K562 (cell line): ENCODE results near the gene MIDN. TPM values are rescaled to one million over a fixed set of nuclear protein-coding genes. Genes with fewer than 3 reads are reported as not detected.

Experiments used
- ATAC-seq: fragments of 200-7000 bp; cut with Tn5 transposase; 3 replicates; pipeline ENCODE4 v1.9.1; 2020; ENCODE audit warnings: moderate library complexity
- BruUV-seq: library from RNA; stranded (reverse); fragments of 400-500 nt; replicated peaks from 2 replicates; lab custom pipeline; 2021; lab: Mats Ljungman, UMichigan
- CTCF ChIA-PET: fragments of 300-600 bp; formaldehyde crosslinking; extraction: SDS; loops from one replicate; lab custom pipeline; 2021; ENCODE audit warnings: low intra/inter-chr PET ratio; lab: Yijun Ruan, JAX
- POLR2A ChIA-PET: fragments of 300-600, 350-650 bp; sonication (Branson Sonifier 250); formaldehyde crosslinking; extraction: SDS; loops from one replicate; lab custom pipeline; 2021; ENCODE audit warnings: antibody characterized with exemption, inconsistent platforms; lab: Yijun Ruan, JAX
- DNase-seq, 4 experiments: peaks; one replicate each; pipeline versions ENCODE4 v3.0.0 to v3.0.0-alpha.2; 2011 to 2018; ENCODE audit warnings: low spot score in 3 of 4, mixed read lengths in 3 of 4; ENCODE audit errors: extremely low read depth in 1 of 4
- FAIRE-seq: peaks from 2 replicates; lab custom pipeline; 2011; peaks lifted over from hg19 to GRCh38; lab: Jason Lieb, UNC
- H2AFZ ChIP-seq: 2 replicates; pipeline ENCODE4 v1.6.0; 2011; ENCODE audit warnings: low read depth, low read length, control low read depth, inconsistent platforms
- H3K27ac ChIP-seq: fragments of 200-600 bp; 3 replicates; pipeline ENCODE4 v1.8.0; 2011; ENCODE audit warnings: low read depth, mild to moderate bottlenecking, control low read depth, inconsistent platforms, low read length, moderate library complexity, mixed read lengths; ENCODE audit errors: extremely low read depth
- H3K27me3 ChIP-seq, 2 experiments: fragments of 300-600 bp in 1 of 2; 2 replicates in 1 of 2; 3 replicates in 1 of 2; pipeline versions ENCODE4 v1.6.0 to v1.8.0; 2011; ENCODE audit warnings: inconsistent platforms in 2 of 2, low read length in 2 of 2, mild to moderate bottlenecking in 1 of 2, mixed read lengths in 1 of 2, moderate library complexity in 1 of 2; ENCODE audit not compliant: control insufficient read depth in 2 of 2, insufficient read depth in 2 of 2
- H3K36me3 ChIP-seq: fragments of 300-600 bp; 3 replicates; pipeline ENCODE4 v1.8.0; 2011; ENCODE audit warnings: mild to moderate bottlenecking, low read length, inconsistent platforms; ENCODE audit not compliant: control insufficient read depth, insufficient read depth
- H3K4me1 ChIP-seq, 2 experiments: fragments of 200-600 bp in 1 of 2; replicated peaks in 1 of 2; 2 replicates in 1 of 2; 3 replicates in 1 of 2; pipeline versions ENCODE4 v1.5.1 to v1.8.0; 2011; ENCODE audit warnings: inconsistent platforms in 2 of 2, low read length in 2 of 2, mild to moderate bottlenecking in 1 of 2, mixed read lengths in 1 of 2, moderate library complexity in 1 of 2; ENCODE audit not compliant: control insufficient read depth in 2 of 2, insufficient read depth in 2 of 2
- H3K4me2 ChIP-seq: 2 replicates; pipeline ENCODE4 v1.6.1; 2011; ENCODE audit warnings: low read length, control low read depth, inconsistent platforms, mixed read lengths; ENCODE audit not compliant: insufficient read depth
- H3K4me3 ChIP-seq: fragments of 200-600 bp; sonication (generic), shearing (Covaris generic); 2 replicates; pipeline ENCODE4 v1.5.1; 2016; ENCODE audit warnings: control low read depth, inconsistent platforms
- H3K79me2 ChIP-seq: fragments of 200-600 bp; 3 replicates; pipeline ENCODE4 v1.8.0; 2011; ENCODE audit warnings: low read length, inconsistent platforms; ENCODE audit not compliant: control insufficient read depth, insufficient read depth
- H3K9ac ChIP-seq, 2 experiments: 2 replicates each; pipeline versions ENCODE4 v1.6.0 to v1.6.1; 2011; ENCODE audit warnings: low read depth in 2 of 2, low read length in 2 of 2, control low read depth in 1 of 2, inconsistent platforms in 1 of 2, mild to moderate bottlenecking in 1 of 2, mixed read lengths in 1 of 2; ENCODE audit not compliant: insufficient read depth in 1 of 2
- H3K9me1 ChIP-seq: one replicate; pipeline ENCODE4 v1.6.0; 2011; ENCODE audit warnings: inconsistent platforms, mild to moderate bottlenecking, low read length, moderate library complexity; ENCODE audit not compliant: control insufficient read depth, insufficient read depth
- H3K9me3 ChIP-seq: replicated peaks from 2 replicates; pipeline ENCODE4 v1.5.1; 2011; ENCODE audit warnings: low read depth, low read length, inconsistent platforms; ENCODE audit not compliant: control insufficient read depth, insufficient read depth
- H4K20me1 ChIP-seq: replicated peaks from 2 replicates; pipeline ENCODE4 v1.6.1; 2011; ENCODE audit warnings: low read length, inconsistent platforms, mixed read lengths; ENCODE audit not compliant: control insufficient read depth, insufficient read depth
- BACH1 ChIP-seq: fragments of 200-800 bp; sonication (Bioruptor generic); IDR thresholded peaks from 2 replicates; pipeline ENCODE4 v1.6.1; 2016; ENCODE audit warnings: missing genetic modification characterization, missing compliant biosample characterization
- BHLHE40 ChIP-seq: IDR thresholded peaks from 2 replicates; pipeline ENCODE4 v1.6.1; 2011; ENCODE audit warnings: low read length, improper control_type of control experiment
- CEBPZ ChIP-seq: fragments of 150-350 bp; IDR thresholded peaks from 2 replicates; pipeline ENCODE4 v1.6.1; 2014; ENCODE audit warnings: low read depth, mild to moderate bottlenecking, low read length, borderline replicate concordance
- HNRNPUL1 ChIP-seq: fragments of 200-400 bp; formaldehyde crosslinking; IDR thresholded peaks from 2 replicates; pipeline ENCODE4 v1.6.1; 2017; ENCODE audit warnings: low read length
- MTA1 ChIP-seq: fragments of 450-650 bp; IDR thresholded peaks from 2 replicates; pipeline ENCODE4 v1.6.1; 2017; ENCODE audit warnings: borderline replicate concordance
- NCOR1 ChIP-seq: fragments of 450-650 bp; IDR thresholded peaks from 2 replicates; pipeline ENCODE4 v1.6.1; 2016; ENCODE audit warnings: mild to moderate bottlenecking, moderate library complexity
- RFX5 ChIP-seq: IDR thresholded peaks from 2 replicates; pipeline ENCODE4 v1.6.1; 2011; ENCODE audit warnings: low read depth, mild to moderate bottlenecking, improper control_type of control experiment, low read length
- RFX7 ChIP-seq: fragments of 250-450 bp; sonication (Bioruptor Pico); IDR thresholded peaks from 2 replicates; pipeline ENCODE4 v1.5.1; 2021; ENCODE audit warnings: mild to moderate bottlenecking
- THRB ChIP-seq: fragments of 450-650 bp; formaldehyde crosslinking; conservative IDR thresholded peaks from 2 replicates; pipeline ENCODE4 v1.4.0; 2022; ENCODE audit warnings: mild to moderate bottlenecking, missing genetic modification characterization
- XRCC3 ChIP-seq: fragments of 450-650 bp; IDR thresholded peaks from 2 replicates; pipeline ENCODE4 v1.6.1; 2017; ENCODE audit warnings: mild to moderate bottlenecking, moderate library complexity
- ZBTB7A ChIP-seq: IDR thresholded peaks from 2 replicates; pipeline ENCODE4 v1.6.1; 2011; ENCODE audit warnings: low read depth, mild to moderate bottlenecking, low read length, moderate library complexity, borderline replicate concordance; ENCODE audit not compliant: control insufficient read depth
- ZFP91 ChIP-seq: sonication (generic); formaldehyde crosslinking; IDR thresholded peaks from 2 replicates; pipeline ENCODE4 v1.8.0; 2022; ENCODE audit warnings: mild to moderate bottlenecking, missing genetic modification reagents
- ZNF239 ChIP-seq: fragments of 250-450 bp; sonication (Bioruptor Pico); IDR thresholded peaks from 2 replicates; pipeline ENCODE4 v1.4.0; 2020; ENCODE audit warnings: mild to moderate bottlenecking
- WGBS: fragments of 100-300 bp; shearing (Covaris generic); methylation state at CpG from one replicate; pipeline ENCODE4 v1.1.6; 2016; ENCODE audit warnings: low coverage, mixed read lengths; ENCODE audit not compliant: insufficient coverage; ENCODE audit errors: missing lambda C conversion rate; 5-methylcytosine and 5-hydroxymethylcytosine counted together
- in situ Hi-C: fragments of 300-500 bp; cut with MboI; formaldehyde crosslinking; loops from 4 replicates; pipeline ENCODE4 v1.15.0; 2018; ENCODE audit warnings: inconsistent platforms, mixed read lengths
- intact Hi-C: fragments of 100-400 bp; cut with micrococcal nuclease; formaldehyde crosslinking; loops from 2 replicates; pipeline ENCODE4 v1.14.2; 2022
- polyA plus RNA-seq, 8 experiments: library from polyadenylated mRNA; depleted of rRNA in 4 of 8; stranded (reverse) in 5 of 8; unstranded in 3 of 8; fragments of >200 nt; fragmentation: Nextera tagmentation in 2 of 8; fragmentation: Illumina TruSeq in 1 of 8; extraction: Ambion mirVana in 2 of 8; extraction: Trizol in 1 of 8; gene quantifications; 2 replicates each; pipeline versions ENCODE4 v1.2.1 to v1.2.3, GENCODE V29; 2011 to 2014; ENCODE audit warnings: inconsistent platforms in 1 of 8, missing spikeins in 1 of 8
- total RNA-seq, 7 experiments: library from RNA; depleted of rRNA in 6 of 7; stranded (reverse); fragments of >200 nt in 6 of 7; fragmentation: Illumina TruSeq in 2 of 7; extraction: Trizol in 2 of 7; gene quantifications; 2 replicates each; pipeline versions ENCODE4 v1.2.1 to v1.2.3, GENCODE V29; 2011 to 2021; ENCODE audit warnings: low replicate concordance in 1 of 7
- TF ChIP-seq, protein P1 (sequence below): fragments of 450-650 bp; IDR thresholded peaks from 2 replicates; pipeline ENCODE4 v1.6.1; 2017; ENCODE audit warnings: antibody characterized with exemption

The MIDN gene
- total and polyA plus RNA-seq, 9 of the 15 experiments (the other 6 are each of a cell fraction or from before 2014, with no cell fraction given): 0.17 to 120 (median 10.1) TPM

GRCh38 chr19:1265615-1266128 is 17.3 kb downstream of the MIDN start:
- Histone ChIP-seq H4K20me1 (peaks cover 9% of the 10 kb centered on the region), H3K9ac (peak overlapping the region; percentile 36 to 87; a peak in 3 of 4 replicates), H3K27me3 (no peaks in the 10 kb centered on the region), H3K4me2 (peak overlapping the region; percentile 76), H3K79me2 (peaks cover 29% of the 10 kb centered on the region), H2AFZ (peak overlapping the region; percentile 80), H3K4me3 (peak overlapping the region; percentile 59), H3K4me1 (peaks cover 55 to 94% of the 10 kb centered on the region in 2 experiments), H3K9me3 (no peaks in the 10 kb centered on the region), H3K36me3 (peaks cover 10% of the 10 kb centered on the region; the same call in 2 of the 3 replicates), H3K9me1 (no peaks in the 10 kb centered on the region), H3K27ac (peak overlapping the region; percentile 58; the same call in 2 of the 3 replicates)
- POLR2A ChIA-PET: interaction anchor here (0.6 to 2.3 kb wide), 4 partner anchors 9 to 267 kb away, joined by 3 to 11 read pairs (median 7); no protein-coding TSS in a partner anchor
- FAIRE-seq: no peak
- no TSS peak for BruUV-seq
- WGBS: 10% methylated on average over 19 of the region's 28 CpGs
- ATAC-seq: no peak
- intact Hi-C loops: loop anchor here (1.0 kb wide), 2 partner anchors 16 to 21 kb away; no protein-coding TSS in a partner anchor
- DNase-seq: peak in 1 of 4 experiments; percentile 47
- in situ Hi-C loops: no loop called here
- CTCF ChIA-PET: interaction anchor here (1.3 to 3.3 kb wide), 2 partner anchors 13 to 22 kb away, joined by 5 to 51 read pairs; no protein-coding TSS in a partner anchor
- TF ChIP-seq RFX7 (CRISPR knock-in tag) (no peak), NCOR1 (0 out of 2 replicates have a peak, but pooled peaks have one; percentile 8), MTA1 (no peak), ZBTB7A (no peak), RFX5 (no peak), THRB (no peak), BHLHE40 (peak; percentile 64), HNRNPUL1 (no peak), ZNF239 (CRISPR knock-in tag) (no peak), CEBPZ (no peak), BACH1 (no peak), ZFP91 (CRISPR knock-in tag) (no peak), XRCC3 (no peak)
- TF ChIP-seq, protein P1, sequence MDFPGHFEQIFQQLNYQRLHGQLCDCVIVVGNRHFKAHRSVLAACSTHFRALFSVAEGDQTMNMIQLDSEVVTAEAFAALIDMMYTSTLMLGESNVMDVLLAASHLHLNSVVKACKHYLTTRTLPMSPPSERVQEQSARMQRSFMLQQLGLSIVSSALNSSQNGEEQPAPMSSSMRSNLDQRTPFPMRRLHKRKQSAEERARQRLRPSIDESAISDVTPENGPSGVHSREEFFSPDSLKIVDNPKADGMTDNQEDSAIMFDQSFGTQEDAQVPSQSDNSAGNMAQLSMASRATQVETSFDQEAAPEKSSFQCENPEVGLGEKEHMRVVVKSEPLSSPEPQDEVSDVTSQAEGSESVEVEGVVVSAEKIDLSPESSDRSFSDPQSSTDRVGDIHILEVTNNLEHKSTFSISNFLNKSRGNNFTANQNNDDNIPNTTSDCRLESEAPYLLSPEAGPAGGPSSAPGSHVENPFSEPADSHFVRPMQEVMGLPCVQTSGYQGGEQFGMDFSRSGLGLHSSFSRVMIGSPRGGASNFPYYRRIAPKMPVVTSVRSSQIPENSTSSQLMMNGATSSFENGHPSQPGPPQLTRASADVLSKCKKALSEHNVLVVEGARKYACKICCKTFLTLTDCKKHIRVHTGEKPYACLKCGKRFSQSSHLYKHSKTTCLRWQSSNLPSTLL: no peak
